HepG2 (cell line): ENCODE data around the gene CEBPB. TPM values are rescaled to one million over a fixed set of nuclear protein-coding genes. Genes with fewer than 3 reads are reported as not detected.

Source experiments
- ATF2 ChIP-seq: sonication (generic); formaldehyde crosslinking; IDR thresholded peaks from 2 replicates; pipeline ENCODE4 v1.4.0; 2020; ENCODE audit warnings: missing genetic modification reagents
- FLYWCH1 ChIP-seq: sonication (generic); formaldehyde crosslinking; IDR thresholded peaks from 2 replicates; pipeline ENCODE4 v1.8.1; 2023; ENCODE audit warnings: mild to moderate bottlenecking, missing genetic modification reagents
- HDAC6 ChIP-seq: fragments of 200-600 bp; sonication (generic); IDR thresholded peaks from 2 replicates; pipeline ENCODE4 v1.7.0; 2017; ENCODE audit warnings: mild to moderate bottlenecking, antibody characterized with exemption, low read length, low read depth
- MEF2D ChIP-seq: sonication (generic); formaldehyde crosslinking; IDR thresholded peaks from 2 replicates; pipeline ENCODE4 v1.5.1; 2020; ENCODE audit warnings: mild to moderate bottlenecking, missing genetic modification reagents
- NFKBIZ ChIP-seq: IDR thresholded peaks from 2 replicates; pipeline ENCODE4 v1.6.1; 2018; ENCODE audit warnings: missing genetic modification reagents, missing compliant biosample characterization
- SMARCC2 ChIP-seq: fragments of 450-650 bp; IDR thresholded peaks from 2 replicates; pipeline ENCODE4 v1.6.1; 2017; ENCODE audit warnings: antibody characterized with exemption, mild to moderate bottlenecking
- SUZ12 ChIP-seq: fragments of 150-350 bp; IDR thresholded peaks from 2 replicates; pipeline ENCODE4 v1.6.1; 2014; ENCODE audit warnings: low read depth, low read length
- ZMAT5 ChIP-seq: sonication (generic); formaldehyde crosslinking; IDR thresholded peaks from 2 replicates; pipeline ENCODE4 v1.5.0; 2020; ENCODE audit warnings: mild to moderate bottlenecking, low read depth, missing genetic modification reagents, borderline replicate concordance
- ZNF124 ChIP-seq: sonication (generic); formaldehyde crosslinking; IDR thresholded peaks from 2 replicates; pipeline ENCODE4 v1.4.0; 2020; ENCODE audit warnings: missing genetic modification reagents
- ZNF143 ChIP-seq: sonication (generic); formaldehyde crosslinking; IDR thresholded peaks from 2 replicates; pipeline ENCODE4 v1.4.0; 2020; ENCODE audit warnings: missing genetic modification reagents
- ZNF251 ChIP-seq: sonication (generic); formaldehyde crosslinking; IDR thresholded peaks from 2 replicates; pipeline ENCODE4 v1.9.0; 2021; ENCODE audit warnings: mild to moderate bottlenecking, missing genetic modification reagents
- ZNF367 ChIP-seq: sonication (generic); formaldehyde crosslinking; IDR thresholded peaks from 2 replicates; pipeline ENCODE4 v1.4.0; 2020; ENCODE audit warnings: missing genetic modification reagents, borderline replicate concordance
- ZNF660 ChIP-seq: sonication (generic); formaldehyde crosslinking; IDR thresholded peaks from 2 replicates; pipeline ENCODE4 v1.5.1; 2020; ENCODE audit warnings: mild to moderate bottlenecking, low read depth, missing genetic modification reagents, borderline replicate concordance
- polyA plus RNA-seq, 8 experiments: library from polyadenylated mRNA; depleted of rRNA in 3 of 8; stranded (reverse) in 7 of 8; unstranded in 1 of 8; fragments of >200 nt; fragmentation: Illumina TruSeq in 4 of 8; extraction: Trizol in 4 of 8; gene quantifications; 2 replicates each; pipeline versions ENCODE4 v1.2.1 to v1.2.3, GENCODE V29; 2011 to 2016; ENCODE audit warnings: low read depth in 4 of 8, missing spikeins in 1 of 8, mixed read lengths in 1 of 8; ENCODE audit not compliant: insufficient read depth in 1 of 8
- total RNA-seq, 5 experiments: library from RNA; depleted of rRNA; stranded (reverse); fragments of >200 nt; fragmentation: Illumina TruSeq; extraction: Trizol; gene quantifications; 2 replicates each; pipeline ENCODE4 v1.2.3, GENCODE V29; 2016; ENCODE audit warnings: low read depth in 1 of 5

The CEBPB gene
- total and polyA plus RNA-seq, 2 of the 13 experiments (the other 11 are each of a cell fraction or from before 2014, with no cell fraction given): 18.5 to 28.2 TPM

- TF ChIP-seq ZNF124 (CRISPR knock-in tag) (peak; percentile 71; the same call in 1 of the 2 replicates), FLYWCH1 (CRISPR knock-in tag) (no peak), ZNF660 (CRISPR knock-in tag) (no peak), MEF2D (CRISPR knock-in tag) (peak; percentile 98), HDAC6 (no peak), SMARCC2 (0 out of 2 replicates have a peak, but pooled peaks have one; percentile 18), ZMAT5 (no peak), ATF2 (peak; percentile 94), ZNF143 (CRISPR knock-in tag) (no peak; the same call in none of the 2 replicates), NFKBIZ (CRISPR knock-in tag) (peak; percentile 79; the same call in 1 of the 2 replicates), ZNF367 (0 out of 2 replicates have a peak, but pooled peaks have one; percentile 21), SUZ12 (no peak), ZNF251 (no peak)
- TF ChIP-seq, all 625 proteins: peak for 409
These were observed 24.7 kb upstream of the CEBPB start (continued) for GRCh38 chr20:50165684-50166554.
